C1 segment of cervical spinal cord (tissue), 14 donors: ENCODE results near the gene MTMR12.
"Not testable (repeated sequence)": the region's sequence is repeated elsewhere in the genome, so short reads cannot be mapped to it uniquely, and the experiment has no call there.

ENCODE experiments used
- DNase-seq, 14 donors: peaks; one replicate each; lab custom pipeline; 2025; lab: John Stamatoyannopoulos, UW

The MTMR12 gene

GRCh38 chr5:32323741-32324140 lies 11.0 kb upstream of the MTMR12 start:
- DNase-seq = no peak

DNA sequence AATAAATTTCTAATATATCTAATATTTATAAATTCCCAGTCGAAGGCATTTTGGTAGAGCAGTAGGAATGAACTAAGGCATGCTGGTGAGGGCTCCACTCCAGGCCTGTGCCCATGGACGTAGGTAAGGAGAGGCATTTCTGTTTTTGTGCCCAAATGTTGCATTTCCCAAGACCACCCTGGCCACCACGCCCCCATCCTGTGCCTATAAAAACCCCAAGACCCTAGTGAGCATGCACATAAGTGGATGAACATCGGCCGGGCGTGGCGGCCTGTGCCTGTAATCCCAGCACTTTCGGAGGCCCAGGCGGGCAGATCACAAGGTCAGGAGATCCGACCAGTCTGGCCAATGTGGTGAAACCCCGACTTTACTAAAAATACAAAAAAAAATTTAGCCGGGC lies 10.1 kb upstream of the MTMR12 start:
- no peak for DNase-seq

DNA sequence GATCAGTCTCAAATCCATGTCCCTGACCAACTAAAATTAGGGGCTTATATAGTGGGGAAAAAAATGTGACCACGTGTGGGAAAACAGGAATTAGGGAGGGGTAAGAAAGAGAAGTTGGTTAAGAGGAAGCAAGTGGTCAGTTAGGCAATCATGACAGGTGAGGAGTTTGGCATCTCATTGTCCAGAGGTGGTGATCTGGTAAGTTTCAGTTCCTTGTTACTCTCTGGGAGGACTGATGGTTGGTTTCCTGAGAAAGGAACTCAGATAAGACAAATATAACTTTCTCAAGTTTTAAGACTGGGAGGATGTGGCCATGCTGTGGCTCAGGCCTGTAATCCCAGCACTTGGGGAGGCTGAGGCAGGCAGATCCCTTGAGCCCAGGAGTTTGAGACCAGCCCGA lies 9.0 kb upstream of the MTMR12 start:
- not testable (repeated sequence) for DNase-seq

DNA sequence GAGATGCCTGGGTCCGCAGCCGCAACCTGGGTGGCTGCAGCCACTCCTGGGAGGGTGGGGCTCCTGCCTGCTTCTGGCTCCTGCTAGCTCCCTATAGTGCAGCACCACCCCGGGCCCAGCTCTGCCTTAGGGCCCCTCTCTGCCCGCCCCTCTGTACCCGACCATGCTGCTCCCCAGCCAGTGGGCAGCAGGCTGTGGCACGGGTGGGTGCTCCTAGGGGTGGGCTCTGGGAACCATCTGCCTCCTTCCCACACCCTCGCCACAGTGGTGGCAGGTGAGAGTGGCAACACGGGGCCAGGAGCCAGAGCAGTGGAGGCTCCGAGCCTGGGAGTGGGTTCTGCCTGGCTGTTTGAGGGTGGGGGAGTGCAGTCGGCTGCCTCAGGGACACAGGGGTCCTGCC lies 7.8 kb upstream of the MTMR12 start:
- DNase-seq = no peak

DNA sequence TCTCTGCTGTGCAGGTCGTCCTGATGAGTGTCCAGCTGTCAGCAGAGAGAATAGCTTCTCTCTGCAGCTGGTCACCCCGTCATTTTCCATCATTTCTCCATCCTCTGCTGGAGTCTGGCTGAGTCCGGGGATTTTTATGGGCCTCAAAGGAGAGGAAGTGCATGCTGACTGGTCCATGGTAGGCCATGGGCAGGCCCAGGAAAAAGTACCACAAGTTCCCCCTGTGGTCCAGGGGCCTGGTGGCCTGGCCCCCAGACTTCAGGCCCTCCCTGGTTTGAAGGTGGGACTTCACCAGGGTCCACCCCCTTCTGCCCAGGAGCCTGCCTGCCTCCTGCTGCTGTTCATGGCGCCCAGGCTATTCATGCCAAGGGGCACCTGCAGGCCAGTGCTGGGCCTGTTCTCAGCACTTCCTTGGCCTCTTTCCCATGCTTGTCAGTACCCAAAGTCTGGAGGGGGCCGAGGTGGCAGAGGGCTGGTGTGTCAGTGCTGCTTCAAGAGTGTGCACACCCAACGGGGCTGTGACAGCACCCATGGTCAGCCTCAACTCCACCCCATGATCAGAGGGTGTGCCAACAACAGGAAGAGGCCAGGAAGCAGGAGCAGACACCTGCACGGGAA lies 7.3 kb upstream of the MTMR12 start:
- no peak for DNase-seq

DNA sequence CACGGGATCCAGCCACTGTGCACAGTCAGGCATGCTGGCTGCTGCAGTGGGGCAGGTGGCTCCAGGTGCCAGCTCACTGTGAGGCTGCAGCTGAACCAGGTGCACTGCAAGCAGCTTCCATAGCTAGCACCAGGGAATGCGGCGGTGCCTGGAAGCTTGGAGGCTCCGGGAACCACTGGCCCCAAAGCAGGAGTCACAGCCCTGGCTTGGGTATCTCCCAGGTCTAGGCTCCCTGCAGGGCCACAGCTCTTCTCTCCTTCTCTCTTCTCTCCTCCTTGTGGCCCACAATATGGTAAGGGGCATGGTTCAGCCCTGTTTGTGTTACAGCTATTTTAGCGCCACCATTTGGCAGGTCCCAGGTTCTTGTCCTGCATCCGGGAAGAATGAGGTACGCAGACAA lies 6.7 kb upstream of the MTMR12 start:
- DNase-seq = no peak

DNA sequence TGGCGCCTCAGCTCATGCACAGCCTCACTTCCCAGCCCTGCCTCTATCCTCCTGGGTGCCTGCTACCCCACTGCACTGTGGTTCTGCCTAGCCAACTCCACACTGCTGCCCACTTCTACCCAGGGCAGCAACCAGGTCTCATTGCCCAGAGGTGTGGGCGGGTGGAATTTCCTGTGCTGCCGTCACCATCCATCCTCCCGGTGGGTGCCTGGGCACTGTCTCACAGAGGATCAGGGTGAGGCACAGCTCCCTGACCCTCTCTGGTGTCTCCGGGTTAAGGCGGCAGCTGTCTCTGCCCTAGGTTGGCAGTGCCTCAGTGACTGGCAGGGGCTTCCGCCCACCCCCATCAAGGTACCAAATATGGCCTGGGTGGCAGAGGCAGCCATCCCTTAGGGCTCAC lies 4.3 kb upstream of the MTMR12 start:
- DNase-seq = no peak

DNA sequence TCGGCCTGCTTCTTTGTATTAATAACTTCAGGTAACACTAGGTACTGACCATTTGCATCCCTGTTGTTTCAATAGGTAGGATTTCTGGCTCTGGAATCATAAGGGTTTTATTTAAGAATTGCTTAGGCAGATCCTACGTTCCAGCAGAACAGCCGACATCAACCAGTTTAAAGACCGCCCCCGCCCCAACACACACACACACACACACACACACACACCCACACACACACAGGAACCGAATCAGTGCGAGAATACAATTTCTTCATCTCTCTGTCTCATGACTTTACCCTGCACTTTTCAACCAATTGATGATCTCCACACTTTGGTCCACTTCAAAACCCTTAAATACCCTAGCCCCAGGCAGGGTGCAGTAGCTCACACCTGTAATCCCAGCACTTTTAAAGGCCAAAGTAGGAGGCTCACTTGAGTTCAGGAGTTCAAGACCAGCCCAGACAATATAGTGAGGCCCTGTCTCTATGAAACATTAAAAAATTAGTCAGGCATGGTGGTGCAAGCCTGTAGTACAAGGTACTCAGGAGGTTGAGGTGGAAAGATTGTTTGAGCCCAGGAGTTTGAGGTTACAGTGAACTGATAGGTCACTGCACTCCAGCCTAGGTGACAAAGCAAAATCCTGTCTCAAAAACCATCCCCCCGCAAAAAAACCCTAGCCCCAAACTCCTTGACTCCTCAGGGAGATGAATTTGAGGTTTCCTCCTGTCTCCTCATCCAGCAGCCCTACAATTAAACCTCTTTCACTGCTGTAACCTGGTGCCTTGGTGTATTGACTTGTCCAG lies 2.7 kb upstream of the MTMR12 start:
- no peak for DNase-seq

DNA sequence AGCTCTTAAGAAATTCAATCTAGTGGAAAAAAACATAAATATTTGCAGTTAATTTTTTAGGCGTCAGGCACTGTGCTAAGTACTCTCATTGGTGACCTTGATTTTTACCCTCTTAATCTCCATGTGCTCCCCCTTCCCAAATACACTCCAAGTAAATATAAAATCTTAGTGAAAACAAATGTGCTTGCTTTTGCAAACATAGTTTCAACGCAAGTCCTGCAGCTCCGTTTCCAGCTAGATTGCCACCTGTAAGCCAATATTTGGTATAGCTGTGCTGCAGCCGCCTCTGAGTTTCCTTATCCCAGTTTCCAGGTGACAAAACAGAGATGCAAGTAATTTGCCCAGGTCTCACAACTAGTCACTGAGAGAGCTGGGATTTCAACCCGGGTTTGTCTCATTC lies 1.9 kb upstream of the MTMR12 start:
- DNase-seq = no peak

DNA sequence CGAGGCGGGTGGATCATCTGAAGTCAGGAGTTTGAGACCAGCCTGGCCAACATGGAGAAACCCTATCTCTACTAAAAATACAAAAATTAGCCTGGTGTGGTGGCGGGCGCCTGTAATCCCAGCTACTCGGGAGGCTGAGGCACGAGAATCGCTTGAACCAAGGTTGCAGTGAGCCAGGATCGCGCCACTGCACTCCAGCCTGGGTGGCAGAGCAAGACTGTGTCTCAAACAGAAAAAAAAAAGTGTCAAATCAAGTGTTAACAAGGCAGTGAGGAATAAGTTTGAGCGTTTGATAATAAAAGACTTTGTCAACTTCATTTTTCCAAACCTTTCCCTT lies 1.4 kb upstream of the MTMR12 start:
- not testable (repeated sequence) for DNase-seq

DNA sequence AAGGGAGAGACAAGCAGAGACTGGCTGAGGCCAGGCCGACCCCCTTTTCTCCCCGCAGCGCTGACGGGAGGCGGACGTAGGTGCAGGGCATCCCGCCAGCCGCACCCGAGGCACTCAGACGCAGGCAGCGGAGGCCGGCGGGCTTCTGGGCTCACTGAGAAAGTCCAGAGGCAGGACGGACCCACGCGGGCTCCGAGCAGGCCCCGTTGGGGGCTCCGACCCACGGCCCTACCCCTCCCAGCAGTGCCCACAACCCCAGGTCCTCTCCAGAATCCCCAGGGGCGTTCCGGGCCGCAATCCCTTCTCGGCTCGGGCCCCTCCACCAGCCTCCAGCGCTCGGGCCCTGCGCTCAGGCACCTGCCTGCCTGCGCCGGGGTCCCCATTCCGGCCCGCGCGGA lies 543 bp downstream of the MTMR12 start:
- DNase-seq = peak in 11 of 14 donors; percentile 11 to 66 (median 44)

DNA sequence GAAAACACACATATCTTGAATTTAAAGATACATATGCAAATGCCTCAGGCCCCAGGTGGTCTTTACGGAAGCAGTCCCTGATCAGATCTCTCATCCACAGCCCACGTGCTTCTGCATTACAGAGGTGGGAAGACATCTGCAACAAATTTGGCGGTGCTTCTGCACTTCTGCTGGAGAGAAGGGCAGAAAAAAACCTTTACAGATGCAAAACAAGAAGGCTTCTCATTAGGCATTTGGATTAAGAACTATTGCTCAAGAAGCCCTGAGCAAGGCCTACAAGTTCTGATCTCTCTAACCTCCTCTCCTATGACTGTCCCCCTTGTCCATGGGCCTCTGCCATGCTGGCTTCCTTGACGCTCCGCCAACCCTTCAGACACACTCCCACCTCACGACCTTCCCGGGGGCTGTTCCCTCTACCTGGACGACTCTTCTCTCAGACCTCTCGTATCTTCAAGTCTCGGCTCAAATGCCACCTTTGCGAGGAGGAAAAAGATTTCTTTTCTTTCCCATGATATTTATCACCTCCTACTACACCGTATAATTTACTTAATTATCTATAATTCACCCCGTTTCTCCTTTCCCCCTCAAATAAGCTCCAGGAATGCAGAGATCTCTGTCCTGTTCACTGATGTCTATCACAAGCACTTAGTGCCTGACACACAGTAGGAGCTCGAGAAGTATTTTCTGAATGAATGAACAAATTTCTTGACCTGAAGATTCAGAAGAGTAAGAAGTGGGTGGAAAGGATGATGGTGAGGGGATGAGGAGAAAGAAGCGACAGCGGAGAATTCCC lies 1.1 kb downstream of the MTMR12 start:
- peak in 1 of 14 donors; percentile 3 for DNase-seq

- no peak for DNase-seq
Observed at GRCh38 chr5:32309761-32310160, 3.0 kb downstream of the MTMR12 start.

DNA sequence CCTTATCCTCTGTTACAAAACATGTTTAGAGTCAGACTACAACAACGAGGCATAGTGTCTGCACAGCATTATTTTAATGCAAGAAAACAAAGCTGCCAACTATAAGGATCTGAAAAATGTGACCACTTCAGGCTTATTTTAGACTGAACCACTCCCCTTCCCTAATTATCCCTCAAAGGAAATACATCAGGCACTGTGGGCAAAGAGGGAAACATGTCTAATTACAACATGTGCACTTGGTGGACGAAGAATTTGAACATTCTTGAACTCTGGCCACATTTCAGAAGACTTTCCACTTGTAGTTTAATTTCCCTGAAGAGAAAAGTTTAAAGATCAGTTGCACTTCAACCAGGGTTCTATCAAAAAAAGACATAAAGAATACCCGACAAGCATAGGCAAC lies 3.8 kb downstream of the MTMR12 start:
- no peak for DNase-seq

DNA sequence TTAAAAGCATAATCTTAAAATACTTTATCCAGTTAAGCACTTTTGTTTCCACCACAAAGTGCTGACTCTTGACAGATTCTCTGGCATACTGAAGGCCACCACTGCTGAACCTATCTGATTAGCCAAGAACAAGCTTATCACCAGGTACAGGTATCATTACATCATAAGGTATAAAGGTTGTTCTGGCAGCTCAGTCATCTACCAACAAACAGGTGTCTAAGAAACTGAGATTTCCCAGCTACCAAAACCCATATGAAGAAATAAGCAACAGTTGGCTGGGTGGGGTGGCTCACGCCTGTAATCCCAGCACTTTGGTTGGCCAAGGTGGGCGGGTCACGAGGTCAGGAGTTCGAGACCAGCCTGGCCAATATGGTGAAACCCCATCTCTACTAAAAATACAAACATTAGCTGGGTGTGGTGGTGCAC lies 5.0 kb downstream of the MTMR12 start:
- no peak for DNase-seq

- peak in 1 of 14 donors; percentile 3 for DNase-seq
Observed at GRCh38 chr5:32304622-32305021, 8.1 kb downstream of the MTMR12 start.

DNA sequence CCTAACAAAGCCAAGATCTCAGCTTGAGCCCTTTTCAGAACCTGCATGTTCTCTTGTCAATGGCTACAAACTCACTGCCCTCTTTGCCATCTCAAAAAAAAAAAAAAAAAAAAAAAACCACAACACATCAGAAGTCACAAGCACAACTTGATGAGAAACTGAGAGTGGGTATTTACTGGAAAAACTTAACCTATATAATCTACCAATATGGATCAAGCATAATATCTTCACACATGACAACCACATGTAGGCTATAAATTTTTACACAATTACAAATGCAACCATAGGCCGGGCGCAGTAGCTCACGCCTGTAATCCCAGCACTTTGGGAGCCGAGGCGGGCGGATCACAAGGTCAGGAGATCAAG lies 9.0 kb downstream of the MTMR12 start:
- DNase-seq = no peak

DNA sequence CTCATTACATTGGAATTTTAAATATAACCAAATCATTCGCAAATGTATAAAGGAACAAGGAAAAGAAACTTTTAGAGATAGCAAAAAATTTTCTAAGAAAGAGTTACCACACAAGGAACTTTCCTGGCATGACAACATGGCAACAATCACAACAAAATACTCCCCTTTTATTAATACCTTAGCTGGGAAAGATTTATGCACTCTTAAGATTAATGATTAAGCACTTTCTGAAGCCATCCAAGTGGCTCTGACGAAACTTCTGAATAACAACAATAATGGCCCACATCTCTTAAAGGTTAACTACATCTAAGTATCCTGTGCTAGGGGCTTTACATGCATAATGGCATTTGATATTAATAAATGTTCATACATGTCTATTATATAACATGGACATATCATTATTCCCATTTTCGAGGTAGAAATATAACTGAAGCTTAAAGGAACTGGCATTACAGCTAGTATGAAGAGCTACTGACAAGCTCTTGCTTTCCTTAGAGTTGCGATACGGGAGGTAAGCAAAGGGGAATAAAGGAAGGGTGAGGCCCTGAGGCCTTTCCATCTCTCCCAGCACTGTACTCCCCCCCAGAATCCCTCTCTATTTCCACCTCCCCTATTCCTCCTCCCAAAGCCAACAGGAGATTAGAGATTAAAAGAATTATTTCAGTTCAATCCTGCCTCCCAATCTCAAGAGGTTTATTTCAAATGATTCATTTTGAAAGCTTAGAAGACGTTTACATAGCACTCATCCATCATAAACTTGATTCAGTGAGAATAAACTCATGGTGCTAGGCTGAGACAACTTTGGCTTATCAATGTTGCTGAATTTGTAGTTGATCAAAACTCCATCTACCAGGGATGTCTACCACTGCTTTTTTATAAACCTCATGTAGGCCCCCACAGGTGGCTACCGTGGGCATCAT lies 9.6 kb downstream of the MTMR12 start:
- no peak for DNase-seq

DNA sequence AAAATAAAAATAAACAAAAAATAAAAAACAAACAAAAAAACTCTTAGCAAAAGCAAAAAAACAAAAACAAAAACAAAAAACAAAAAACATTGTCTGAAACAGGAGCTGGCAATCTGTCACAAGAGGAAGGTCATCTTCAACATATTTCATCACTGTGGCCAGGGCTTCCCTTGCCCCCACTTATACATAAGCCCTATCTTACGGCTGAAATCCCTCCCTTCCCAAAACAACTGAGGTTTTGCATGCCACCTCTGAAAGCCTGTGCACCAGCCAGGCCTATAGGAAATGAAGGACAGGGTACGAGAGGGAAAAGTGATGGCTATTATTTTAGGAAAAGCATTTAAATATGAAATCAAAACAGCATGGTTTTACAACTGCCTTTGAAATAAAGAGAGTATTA lies 10.8 kb downstream of the MTMR12 start:
- no peak for DNase-seq

DNA sequence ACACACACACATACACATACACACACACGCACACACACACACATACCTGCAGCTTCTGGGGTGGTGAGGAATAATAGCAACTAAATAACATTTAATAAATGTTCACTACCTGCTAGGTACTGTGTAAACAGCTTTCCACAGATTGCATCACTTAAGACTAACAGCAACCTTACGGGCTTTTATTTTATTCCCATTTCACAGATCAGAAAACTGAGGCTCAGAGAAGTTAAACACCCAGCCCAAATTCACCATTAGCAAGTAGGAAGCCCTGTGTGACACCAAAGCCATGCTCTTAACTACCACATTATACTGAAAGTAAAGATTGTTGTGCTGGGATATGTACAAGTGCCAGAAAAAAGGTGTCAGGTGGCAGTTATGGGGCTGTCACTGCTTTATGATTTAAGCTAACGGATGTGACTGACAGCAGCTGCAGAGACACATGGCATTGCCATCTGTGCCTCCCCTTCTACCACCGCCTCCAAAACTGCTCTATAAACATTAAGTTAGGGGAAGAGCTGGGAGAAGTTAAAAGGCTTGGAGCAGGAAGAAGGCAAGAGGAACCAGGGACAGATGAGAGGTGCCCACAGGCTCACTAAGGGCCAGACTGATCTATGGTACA lies 13.6 kb downstream of the MTMR12 start:
- DNase-seq = no peak

GRCh38 chr5:32298059-32298415 lies 14.7 kb downstream of the MTMR12 start:
- no peak for DNase-seq
